Esophagus squamous epithelium (tissue), 4 donors: ENCODE data around the gene C6orf132.

ENCODE experiments used
- CTCF ChIP-seq, 6 experiments: fragments of 450-650 bp in 4 of 6; fragments of 200-600 bp in 2 of 6; sonication (generic) in 2 of 6; IDR thresholded peaks; one replicate each; pipeline ENCODE4 v1.5.1; 2016 to 2019; ENCODE audit warnings: antibody characterized with exemption in 6 of 6, mild to moderate bottlenecking in 4 of 6, moderate library complexity in 4 of 6
- POLR2A ChIP-seq, 4 donors: fragments of 450-650 bp; IDR thresholded peaks; one replicate each; pipeline ENCODE4 v1.6.1; 2017; ENCODE audit warnings: antibody characterized with exemption in 4 of 4, mild to moderate bottlenecking in 4 of 4, moderate library complexity in 3 of 4

- TF ChIP-seq CTCF (IDR thresholded peaks at IDR 0.05): no peak
- TF ChIP-seq POLR2A (IDR thresholded peaks at IDR 0.05): no peak
These were observed 24.0 kb downstream of the C6orf132 start for GRCh38 chr6:42118162-42119001.
